ENCODE results near the gene ZNF550. TPM values are rescaled to one million over a fixed set of nuclear protein-coding genes. Genes with fewer than 3 reads are reported as not detected.

ZNF550 gene
- total RNA-seq, 1 donor from 2014 or later = 6.3 TPM

- Histone ChIP-seq H3K27ac (ENCODE audit: low read depth, low read length) (no peak overlapping the region), H3K36me3 (ENCODE audit: control insufficient read depth in 3 of 3, insufficient read depth in 3 of 3, low read length in 3 of 3) (peaks cover 49 to 62% (median 53%) of the 10 kb centered on the region in 3 donors), H3K4me1 (ENCODE audit: control insufficient read depth in 3 of 3, insufficient read depth in 3 of 3, low read length in 3 of 3) (peaks cover 7 to 16% (median 14%) of the 10 kb centered on the region in 3 donors), H3K9me3 (ENCODE audit: control insufficient read depth in 3 of 3, low read length in 3 of 3) (peaks cover 31 to 47% (median 37%) of the 10 kb centered on the region in 3 donors), H3K27me3 (ENCODE audit: control insufficient read depth in 3 of 3, insufficient read depth in 3 of 3, low read length in 3 of 3) (no peaks in the 10 kb centered on the region), H3K4me3 (ENCODE audit: low read length in 3 of 3) (peak overlapping the region in 2 of 3 donors; percentile 18 to 33), H3K9ac (ENCODE audit: low read depth in 1 of 3, low read length in 3 of 3) (no peak overlapping the region)
Measured at GRCh38 chr19:57576661-57577060, 17.0 kb upstream of the ZNF550 start.

DNA sequence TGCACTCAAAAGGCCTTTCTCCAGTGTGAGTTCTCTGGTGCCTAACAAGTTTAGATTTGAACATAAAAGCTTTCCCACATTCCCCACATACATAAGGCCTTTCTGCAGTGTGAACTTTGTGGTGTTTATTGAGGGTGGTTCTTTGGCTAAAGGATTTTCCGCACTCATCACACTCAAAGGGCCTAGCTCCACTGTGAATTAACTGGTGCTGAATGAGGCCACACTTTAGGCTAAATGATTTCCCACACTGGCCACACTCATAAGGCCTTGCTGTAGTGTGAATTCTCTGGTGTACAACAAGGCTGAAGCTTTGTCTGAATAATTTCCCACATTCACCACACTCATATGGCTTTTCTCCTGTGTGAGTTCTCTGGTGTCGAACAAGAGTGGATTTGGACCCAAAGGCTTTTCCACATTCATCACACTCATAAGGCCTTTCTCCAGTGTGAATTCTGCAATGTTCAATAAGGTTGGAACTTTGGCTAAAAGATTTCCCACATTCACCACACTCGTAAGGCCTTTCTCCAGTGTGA lies 12.8 kb upstream of the ZNF550 start:
- H3K9me3 ChIP-seq (ENCODE audit: control insufficient read depth in 3 of 3, low read length in 3 of 3) = peaks cover 44 to 70% (median 57%) of the 10 kb centered on the region in 3 donors
- no peaks in the 10 kb centered on the region for H3K27me3 ChIP-seq (ENCODE audit: control insufficient read depth in 3 of 3, insufficient read depth in 3 of 3, low read length in 3 of 3)
- peaks cover 58 to 64% (median 61%) of the 10 kb centered on the region in 3 donors for H3K36me3 ChIP-seq (ENCODE audit: control insufficient read depth in 3 of 3, insufficient read depth in 3 of 3, low read length in 3 of 3)
- H3K9ac ChIP-seq (ENCODE audit: low read depth in 1 of 3, low read length in 3 of 3) = no peak overlapping the region
- peak overlapping the region in 1 of 3 donors; percentile 62 for H3K4me3 ChIP-seq (ENCODE audit: low read length in 3 of 3)
- H3K27ac ChIP-seq (ENCODE audit: low read depth, low read length) = no peak overlapping the region
- H3K4me1 ChIP-seq (ENCODE audit: control insufficient read depth in 3 of 3, insufficient read depth in 3 of 3, low read length in 3 of 3) = peaks cover 0 to 5% (median 2%) of the 10 kb centered on the region in 3 donors

- Histone ChIP-seq H3K9ac (ENCODE audit: low read depth in 1 of 3, low read length in 3 of 3) (no peak overlapping the region), H3K27ac (ENCODE audit: low read depth, low read length) (no peak overlapping the region), H3K4me3 (ENCODE audit: low read length in 3 of 3) (peak overlapping the region in 1 of 3 donors; percentile 46), H3K9me3 (ENCODE audit: control insufficient read depth in 3 of 3, low read length in 3 of 3) (peaks cover 55 to 78% (median 59%) of the 10 kb centered on the region in 3 donors), H3K36me3 (ENCODE audit: control insufficient read depth in 3 of 3, insufficient read depth in 3 of 3, low read length in 3 of 3) (peaks cover 44 to 52% (median 46%) of the 10 kb centered on the region in 3 donors), H3K4me1 (ENCODE audit: control insufficient read depth in 3 of 3, insufficient read depth in 3 of 3, low read length in 3 of 3) (no peaks in the 10 kb centered on the region), H3K27me3 (ENCODE audit: control insufficient read depth in 3 of 3, insufficient read depth in 3 of 3, low read length in 3 of 3) (no peaks in the 10 kb centered on the region)
Measured at GRCh38 chr19:57570707-57571106, 11.0 kb upstream of the ZNF550 start.

DNA sequence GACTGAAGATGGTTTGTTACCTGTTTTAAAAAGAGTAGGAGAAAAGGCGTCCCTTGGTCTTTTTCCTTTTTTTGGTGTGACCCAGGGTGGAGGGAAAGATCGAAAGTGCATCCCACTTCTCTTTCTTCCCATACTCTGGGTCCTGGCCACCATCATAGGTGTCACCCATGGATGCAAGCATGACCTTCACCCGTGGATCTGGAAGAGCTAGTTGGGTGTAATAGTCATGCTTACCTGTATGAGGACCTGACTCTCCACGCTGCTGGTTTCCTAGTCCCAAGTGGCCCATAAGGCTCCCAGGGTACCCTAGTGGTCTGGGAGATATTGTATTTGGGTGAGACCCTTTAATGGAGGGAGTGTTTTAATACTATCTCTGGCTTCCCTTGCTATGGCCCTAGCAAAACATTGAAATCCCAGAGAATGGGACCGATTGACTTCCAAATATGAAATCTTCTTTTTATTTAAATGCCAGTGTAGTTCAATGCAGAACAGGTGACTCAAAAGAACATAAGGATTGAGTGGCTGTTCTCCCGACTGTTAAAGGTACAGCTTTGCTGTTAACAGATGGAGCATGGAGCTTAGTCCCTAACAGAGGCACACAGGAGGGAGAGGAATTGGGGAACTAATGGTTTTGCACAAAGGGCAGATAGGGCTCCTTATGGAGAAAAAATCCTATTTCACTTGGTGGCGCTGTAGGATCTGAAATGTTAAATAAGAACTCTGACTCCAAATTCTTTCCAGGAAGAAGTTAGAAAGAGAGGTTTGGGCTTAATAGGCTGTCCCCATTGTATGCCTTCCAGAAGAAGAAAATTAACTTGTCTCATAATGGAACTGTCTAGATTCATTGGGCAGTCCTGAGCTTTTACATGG lies 7.0 kb upstream of the ZNF550 start:
- Histone ChIP-seq H3K9me3 (ENCODE audit: control insufficient read depth in 3 of 3, low read length in 3 of 3) (peaks cover 30 to 49% (median 37%) of the 10 kb centered on the region in 3 donors), H3K36me3 (ENCODE audit: control insufficient read depth in 3 of 3, insufficient read depth in 3 of 3, low read length in 3 of 3) (peaks cover 3 to 11% (median 9%) of the 10 kb centered on the region in 3 donors), H3K9ac (ENCODE audit: low read depth in 1 of 3, low read length in 3 of 3) (no peak overlapping the region), H3K27ac (ENCODE audit: low read depth, low read length) (no peak overlapping the region), H3K4me1 (ENCODE audit: control insufficient read depth in 3 of 3, insufficient read depth in 3 of 3, low read length in 3 of 3) (no peaks in the 10 kb centered on the region), H3K4me3 (ENCODE audit: low read length in 3 of 3) (no peak overlapping the region), H3K27me3 (ENCODE audit: control insufficient read depth in 3 of 3, insufficient read depth in 3 of 3, low read length in 3 of 3) (no peaks in the 10 kb centered on the region)

- Histone ChIP-seq H3K4me3 (ENCODE audit: low read length in 3 of 3) (no peak overlapping the region), H3K36me3 (ENCODE audit: control insufficient read depth in 3 of 3, insufficient read depth in 3 of 3, low read length in 3 of 3) (no peaks in the 10 kb centered on the region), H3K27me3 (ENCODE audit: control insufficient read depth in 3 of 3, insufficient read depth in 3 of 3, low read length in 3 of 3) (no peaks in the 10 kb centered on the region), H3K27ac (ENCODE audit: low read depth, low read length) (no peak overlapping the region), H3K9ac (ENCODE audit: low read depth in 1 of 3, low read length in 3 of 3) (no peak overlapping the region), H3K9me3 (ENCODE audit: control insufficient read depth in 3 of 3, low read length in 3 of 3) (peaks cover 19 to 30% (median 21%) of the 10 kb centered on the region in 3 donors), H3K4me1 (ENCODE audit: control insufficient read depth in 3 of 3, insufficient read depth in 3 of 3, low read length in 3 of 3) (peaks cover 12 to 22% (median 12%) of the 10 kb centered on the region in 3 donors)
Measured at GRCh38 chr19:57563547-57563946, 3.9 kb upstream of the ZNF550 start.

- H3K36me3 ChIP-seq (ENCODE audit: control insufficient read depth in 3 of 3, insufficient read depth in 3 of 3, low read length in 3 of 3) = peaks cover 11 to 15% (median 14%) of the 10 kb centered on the region in 3 donors
- H3K9ac ChIP-seq (ENCODE audit: low read depth in 1 of 3, low read length in 3 of 3) = peak overlapping the region; percentile 86 to 93 (median 89)
- peak overlapping the region; percentile 94 to 98 (median 97) for H3K4me3 ChIP-seq (ENCODE audit: low read length in 3 of 3)
- H3K4me1 ChIP-seq (ENCODE audit: control insufficient read depth in 3 of 3, insufficient read depth in 3 of 3, low read length in 3 of 3) = peaks cover 21 to 34% (median 23%) of the 10 kb centered on the region in 3 donors
- H3K9me3 ChIP-seq (ENCODE audit: control insufficient read depth in 3 of 3, low read length in 3 of 3) = peaks cover 0 to 3% (median under 1%) of the 10 kb centered on the region in 3 donors
- no peaks in the 10 kb centered on the region for H3K27me3 ChIP-seq (ENCODE audit: control insufficient read depth in 3 of 3, insufficient read depth in 3 of 3, low read length in 3 of 3)
- H3K27ac ChIP-seq (ENCODE audit: low read depth, low read length) = peak overlapping the region; percentile 53
Measured at GRCh38 chr19:57560049-57560491, 407 bp upstream of the ZNF550 start.

DNA sequence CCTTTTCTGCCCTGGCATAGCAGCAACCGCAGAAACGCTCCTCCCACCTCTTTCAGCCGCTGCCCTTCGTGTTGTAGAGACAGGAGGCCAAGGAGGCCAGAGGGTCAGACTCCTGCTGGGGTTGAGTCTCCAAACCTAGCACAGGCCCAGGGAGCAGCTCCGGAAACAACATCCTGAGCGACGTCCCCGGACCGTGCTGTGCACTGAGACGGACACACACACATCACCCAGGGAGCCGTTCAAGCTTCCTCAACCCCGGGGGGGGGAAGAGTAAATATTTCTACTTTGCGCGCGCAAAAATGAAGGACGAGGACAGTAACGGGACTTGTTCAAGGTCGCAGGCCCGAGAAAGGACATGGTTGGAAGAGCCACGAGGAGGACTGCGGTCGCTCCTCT lies 657 bp downstream of the ZNF550 start:
- H3K27me3 ChIP-seq (ENCODE audit: control insufficient read depth in 3 of 3, insufficient read depth in 3 of 3, low read length in 3 of 3) = no peaks in the 10 kb centered on the region
- H3K9ac ChIP-seq (ENCODE audit: low read depth in 1 of 3, low read length in 3 of 3) = peak overlapping the region; percentile 86 to 93 (median 89)
- H3K36me3 ChIP-seq (ENCODE audit: control insufficient read depth in 3 of 3, insufficient read depth in 3 of 3, low read length in 3 of 3) = peaks cover 22 to 25% (median 25%) of the 10 kb centered on the region in 3 donors
- H3K9me3 ChIP-seq (ENCODE audit: control insufficient read depth in 3 of 3, low read length in 3 of 3) = peaks cover 0 to 6% (median 2%) of the 10 kb centered on the region in 3 donors
- H3K27ac ChIP-seq (ENCODE audit: low read depth, low read length) = peak overlapping the region; percentile 53
- peak overlapping the region; percentile 94 to 98 (median 97) for H3K4me3 ChIP-seq (ENCODE audit: low read length in 3 of 3)
- peaks cover 21 to 34% (median 23%) of the 10 kb centered on the region in 3 donors for H3K4me1 ChIP-seq (ENCODE audit: control insufficient read depth in 3 of 3, insufficient read depth in 3 of 3, low read length in 3 of 3)

- Histone ChIP-seq H3K4me1 (ENCODE audit: control insufficient read depth in 3 of 3, insufficient read depth in 3 of 3, low read length in 3 of 3) (peaks cover 21 to 34% (median 23%) of the 10 kb centered on the region in 3 donors), H3K36me3 (ENCODE audit: control insufficient read depth in 3 of 3, insufficient read depth in 3 of 3, low read length in 3 of 3) (peaks cover 26 to 30% (median 26%) of the 10 kb centered on the region in 3 donors), H3K27ac (ENCODE audit: low read depth, low read length) (peak overlapping the region; percentile 53), H3K9me3 (ENCODE audit: control insufficient read depth in 3 of 3, low read length in 3 of 3) (peaks cover 0 to 6% (median 2%) of the 10 kb centered on the region in 3 donors), H3K4me3 (ENCODE audit: low read length in 3 of 3) (peak overlapping the region; percentile 94 to 98 (median 97)), H3K27me3 (ENCODE audit: control insufficient read depth in 3 of 3, insufficient read depth in 3 of 3, low read length in 3 of 3) (no peaks in the 10 kb centered on the region), H3K9ac (ENCODE audit: low read depth in 1 of 3, low read length in 3 of 3) (peak overlapping the region; percentile 86 to 93 (median 89))
Measured at GRCh38 chr19:57558525-57558924, 1.1 kb downstream of the ZNF550 start.

GRCh38 chr19:57557659-57558058 lies 2.0 kb downstream of the ZNF550 start:
- peaks cover 33 to 39% (median 33%) of the 10 kb centered on the region in 3 donors for H3K36me3 ChIP-seq (ENCODE audit: control insufficient read depth in 3 of 3, insufficient read depth in 3 of 3, low read length in 3 of 3)
- H3K9me3 ChIP-seq (ENCODE audit: control insufficient read depth in 3 of 3, low read length in 3 of 3) = peaks cover 0 to 8% (median 2%) of the 10 kb centered on the region in 3 donors
- peaks cover 21 to 34% (median 23%) of the 10 kb centered on the region in 3 donors for H3K4me1 ChIP-seq (ENCODE audit: control insufficient read depth in 3 of 3, insufficient read depth in 3 of 3, low read length in 3 of 3)
- H3K9ac ChIP-seq (ENCODE audit: low read depth in 1 of 3, low read length in 3 of 3) = peak overlapping the region in 1 of 3 donors; percentile 93
- peak overlapping the region in 1 of 3 donors; percentile 25 for H3K4me3 ChIP-seq (ENCODE audit: low read length in 3 of 3)
- H3K27me3 ChIP-seq (ENCODE audit: control insufficient read depth in 3 of 3, insufficient read depth in 3 of 3, low read length in 3 of 3) = no peaks in the 10 kb centered on the region
- H3K27ac ChIP-seq (ENCODE audit: low read depth, low read length) = no peak overlapping the region

Measured in skeletal muscle tissue (tissue), 4 donors.